Measurements from ENCODE around the gene HNRNPL.

- TF ChIP-seq POLR2A (IDR thresholded peaks at IDR 0.05; ENCODE audit: low read length) (no peak), GATA1 (IDR thresholded peaks at IDR 0.05; ENCODE audit: low read depth, low read length) (no peak)
Measured at GRCh38 chr19:38801359-38802095, 48.3 kb downstream of the HNRNPL start.
